GM18511 (cell line): ENCODE measurements around the gene PCGF1.
A peak's percentile ranks its signal among the peaks of the same experiment; 100 is the strongest.

Experiments
- ATAC-seq: cut with Tn5 transposase; IDR thresholded peaks from one replicate; pipeline ENCODE4 v1.9.1; 2021; ENCODE audit warnings: mild to moderate bottlenecking, moderate library complexity; ENCODE audit not compliant: unreplicated experiment

PCGF1 gene

GRCh38 chr2:74537140-74537539, 29.6 kb upstream of the PCGF1 start:
- ATAC-seq: no peak

- ATAC-seq: no peak
These were observed 28.9 kb upstream of the PCGF1 start for GRCh38 chr2:74536166-74536950.

GRCh38 chr2:74535440-74535965, 28.0 kb upstream of the PCGF1 start:
- ATAC-seq: no peak

GRCh38 chr2:74534411-74534810, 26.9 kb upstream of the PCGF1 start:
- ATAC-seq: no peak

GRCh38 chr2:74533464-74533863, 26.0 kb upstream of the PCGF1 start:
- no peak for ATAC-seq

GRCh38 chr2:74532222-74532621, 24.7 kb upstream of the PCGF1 start:
- ATAC-seq: no peak

GRCh38 chr2:74531666-74532065, 24.2 kb upstream of the PCGF1 start:
- ATAC-seq: no peak

- peak; percentile 33 for ATAC-seq
These were observed 23.0 kb upstream of the PCGF1 start for GRCh38 chr2:74530239-74531187.

GRCh38 chr2:74529357-74530238, 22.1 kb upstream of the PCGF1 start, which contains the start of the genes AUP1 and HTRA2:
Gene AUP1 (minus strand): TSS chr2:74529706. CDS start chr2:74529629, 77 bp downstream.
Gene HTRA2 (plus strand): TSS chr2:74529933. CDS start chr2:74530007, 74 bp downstream.
- ATAC-seq: peak; percentile 86

GRCh38 chr2:74528600-74529356, 21.3 kb upstream of the PCGF1 start:
- peak; percentile 6 for ATAC-seq

GRCh38 chr2:74527741-74528140, 20.2 kb upstream of the PCGF1 start:
- ATAC-seq: no peak

- ATAC-seq: no peak
These were observed 19.2 kb upstream of the PCGF1 start for GRCh38 chr2:74526649-74527230.

GRCh38 chr2:74525717-74526648, 18.5 kb upstream of the PCGF1 start, which contains the start of gene DQX1:
Gene DQX1 (minus strand): TSS chr2:74526231. CDS start chr2:74525729, 502 bp downstream.
- ATAC-seq: no peak

- no peak for ATAC-seq
These were observed 17.6 kb upstream of the PCGF1 start for GRCh38 chr2:74524955-74525716.

GRCh38 chr2:74524005-74524404, 16.5 kb upstream of the PCGF1 start:
- no peak for ATAC-seq

- ATAC-seq: no peak
These were observed 15.0 kb upstream of the PCGF1 start for GRCh38 chr2:74522516-74522915.

GRCh38 chr2:74516650-74517049, 9.2 kb upstream of the PCGF1 start:
- ATAC-seq: no peak
